Activated T-helper 1 cell treated with anti-CD3 and anti-CD28 coated beads, Interleukin-12 subunit alpha, Interleukin-12 subunit beta, Interleukin-2, Interleukin-4 antibody, amounts not matched to agents 30 ng/mL and 10 ng/mL and 1 ng/mL, durations not matched to agents 14 hours and 24 hours and 36 hours (primary cell): ENCODE measurements around the gene MATCAP1. TPM values are rescaled to one million over a fixed set of nuclear protein-coding genes. Genes with fewer than 3 reads are reported as not detected.

Experiments used
- DNase-seq: peaks from one replicate; pipeline ENCODE4 v3.0.0; 2021; ENCODE audit warnings: low spot score
- H3K27ac Mint-ChIP-seq: one replicate; pipeline ENCODE4 v1.8.0; 2021; ENCODE audit warnings: mild to moderate bottlenecking, mixed read lengths
- H3K27me3 Mint-ChIP-seq: one replicate; pipeline ENCODE4 v1.8.0; 2022; ENCODE audit warnings: mild to moderate bottlenecking, moderate library complexity, mixed read lengths; ENCODE audit not compliant: insufficient read depth
- H3K36me3 Mint-ChIP-seq: one replicate; pipeline ENCODE4 v1.8.0; 2021; ENCODE audit warnings: low read depth, mixed read lengths
- H3K4me1 Mint-ChIP-seq: one replicate; pipeline ENCODE4 v1.8.0; 2021; ENCODE audit warnings: low read depth, mixed read lengths
- H3K4me3 Mint-ChIP-seq: one replicate; pipeline ENCODE4 v1.8.0; 2021; ENCODE audit warnings: mild to moderate bottlenecking, moderate library complexity, mixed read lengths
- H3K9me3 Mint-ChIP-seq: one replicate; pipeline ENCODE4 v1.8.0; 2021; ENCODE audit warnings: mixed read lengths
- intact Hi-C: fragments of 100-400 bp; cut with micrococcal nuclease; formaldehyde crosslinking; loops from one replicate; pipeline ENCODE4 v1.15.1; 2024
- total RNA-seq: library from RNA; stranded (reverse); gene quantifications from 2 replicates; pipeline ENCODE4 v1.2.3, GENCODE V29; 2022

The MATCAP1 gene
- total RNA-seq, 1 donor from 2014 or later = 48.2 TPM

DNA sequence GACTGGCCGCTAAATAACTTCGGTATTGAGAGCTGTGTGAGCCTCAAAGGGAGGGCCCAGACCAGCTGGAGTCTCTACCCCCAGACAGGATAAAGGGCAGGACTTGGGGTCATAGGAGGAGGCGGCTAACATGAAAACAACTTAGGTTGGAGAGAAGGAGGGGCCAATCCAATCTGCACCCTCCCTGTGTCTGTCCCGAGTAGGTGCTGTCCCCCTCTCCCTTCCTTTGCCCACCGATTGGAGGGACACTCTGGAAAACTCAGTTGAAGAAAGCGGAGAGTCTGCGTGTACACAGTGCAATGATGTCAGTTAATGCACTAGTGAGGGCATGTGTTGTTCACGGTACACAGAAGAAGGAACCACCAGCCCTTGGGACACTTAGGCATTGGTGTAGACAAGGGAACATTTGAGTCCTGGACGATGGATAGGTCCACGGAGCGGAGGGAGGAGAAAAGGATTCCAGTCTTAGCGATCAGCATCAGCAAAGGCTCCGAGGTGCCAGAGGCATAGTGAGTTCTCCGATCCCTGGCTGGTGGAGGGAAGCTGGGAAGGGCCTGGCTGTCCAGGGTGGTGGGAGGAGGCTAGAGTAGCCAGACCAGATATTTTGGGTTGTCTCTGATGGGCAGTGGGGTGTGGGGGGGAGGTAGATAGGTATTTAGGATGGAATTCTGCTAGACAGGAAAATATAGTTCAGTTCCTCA, 12.7 kb downstream of the MATCAP1 start:
- peaks cover 76% of the 10 kb centered on the region for H3K4me1 Mint-ChIP-seq
- H3K9me3 Mint-ChIP-seq = no peaks in the 10 kb centered on the region
- H3K4me3 Mint-ChIP-seq = peak overlapping the region; percentile 89
- H3K27me3 Mint-ChIP-seq = peaks cover 6% of the 10 kb centered on the region
- intact Hi-C loops = loop anchor here (1.0 kb wide), 3 partner anchors 7 to 12 kb away; partner anchors contain the start of genes FBXL8, MATCAP1 and TRADD
- H3K27ac Mint-ChIP-seq = peak overlapping the region; percentile 87
- peaks cover 22% of the 10 kb centered on the region for H3K36me3 Mint-ChIP-seq
- no peak for DNase-seq

GRCh38 chr16:67170168-67170948, 13.4 kb downstream of the MATCAP1 start, which contains the start of gene NOL3:
Gene NOL3 (plus strand): TSS chr16:67170538.
- H3K27me3 Mint-ChIP-seq = peaks cover 8% of the 10 kb centered on the region
- peak within 1 kb of the TSS; percentile 89 for H3K4me3 Mint-ChIP-seq
- peak; percentile 70 for DNase-seq
- peaks cover 16% of the 10 kb centered on the region for H3K36me3 Mint-ChIP-seq
- H3K27ac Mint-ChIP-seq = peak within 1 kb of the TSS; percentile 88
- intact Hi-C loops = loop anchor here (1.0 kb wide), 3 partner anchors 8 to 13 kb away; partner anchors contain the start of genes FBXL8, MATCAP1 and TRADD
- no peaks in the 10 kb centered on the region for H3K9me3 Mint-ChIP-seq
- H3K4me1 Mint-ChIP-seq = peaks cover 69% of the 10 kb centered on the region

GRCh38 chr16:67169642-67170167, 14.1 kb downstream of the MATCAP1 start:
- Mint-ChIP-seq H3K9me3 (no peaks in the 10 kb centered on the region), H3K27me3 (peaks cover 14% of the 10 kb centered on the region), H3K36me3 (peaks cover 15% of the 10 kb centered on the region), H3K27ac (peak overlapping the region; percentile 88), H3K4me3 (peak overlapping the region; percentile 89), H3K4me1 (peaks cover 66% of the 10 kb centered on the region)
- DNase-seq = no peak
- intact Hi-C loops = loop anchor here (1.0 kb wide), 3 partner anchors 9 to 14 kb away; partner anchors contain the start of genes FBXL8, MATCAP1 and TRADD

- peaks cover 15% of the 10 kb centered on the region for H3K36me3 Mint-ChIP-seq
- H3K4me1 Mint-ChIP-seq = peaks cover 66% of the 10 kb centered on the region
- H3K27ac Mint-ChIP-seq = no peak overlapping the region
- intact Hi-C loops = no loop called here
- no peak for DNase-seq
- no peaks in the 10 kb centered on the region for H3K9me3 Mint-ChIP-seq
- peak overlapping the region; percentile 89 for H3K4me3 Mint-ChIP-seq
- peaks cover 14% of the 10 kb centered on the region for H3K27me3 Mint-ChIP-seq
Measured at GRCh38 chr16:67169011-67169451, 14.7 kb downstream of the MATCAP1 start.

GRCh38 chr16:67167588-67167987, 16.2 kb downstream of the MATCAP1 start:
- DNase-seq = no peak
- H3K4me3 Mint-ChIP-seq = no peak overlapping the region
- no peak overlapping the region for H3K27ac Mint-ChIP-seq
- no peaks in the 10 kb centered on the region for H3K9me3 Mint-ChIP-seq
- H3K4me1 Mint-ChIP-seq = peaks cover 52% of the 10 kb centered on the region
- intact Hi-C loops = no loop called here
- peaks cover 9% of the 10 kb centered on the region for H3K36me3 Mint-ChIP-seq
- H3K27me3 Mint-ChIP-seq = peaks cover 14% of the 10 kb centered on the region

DNA sequence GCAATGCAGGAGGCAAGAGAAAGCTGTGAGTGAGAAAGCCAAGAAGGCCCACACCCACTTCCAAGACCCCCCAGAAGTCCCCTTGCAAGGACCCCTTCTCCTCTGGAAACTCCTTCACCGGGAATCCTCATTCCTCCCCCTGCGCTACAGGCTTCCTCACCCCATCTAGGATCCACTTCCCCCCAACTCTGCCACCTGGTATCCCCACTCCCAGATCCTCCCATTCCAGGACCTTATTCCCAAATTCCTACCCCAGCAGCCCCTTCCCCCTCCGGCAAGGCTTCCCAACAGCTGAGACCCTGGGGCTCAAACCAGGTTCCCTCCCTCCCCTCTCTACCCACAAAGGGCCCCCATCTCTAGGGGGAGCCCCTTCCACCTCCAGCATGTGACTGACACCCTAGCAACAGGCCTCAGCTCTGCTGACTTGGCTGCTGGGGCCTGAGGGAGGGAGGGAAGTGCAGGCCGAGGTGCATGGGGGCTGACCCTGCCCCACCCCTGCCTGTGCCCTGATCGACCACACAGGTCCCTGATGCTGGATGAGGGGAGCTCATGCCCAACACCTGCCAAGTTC, 17.1 kb downstream of the MATCAP1 start:
- Mint-ChIP-seq H3K27me3 (peaks cover 14% of the 10 kb centered on the region), H3K9me3 (no peaks in the 10 kb centered on the region), H3K4me3 (peak overlapping the region; percentile 60), H3K4me1 (peaks cover 43% of the 10 kb centered on the region), H3K27ac (peak overlapping the region; percentile 48), H3K36me3 (peaks cover 7% of the 10 kb centered on the region)
- intact Hi-C loops = no loop called here
- DNase-seq = no peak

GRCh38 chr16:67166110-67166547, 17.6 kb downstream of the MATCAP1 start:
- peaks cover 14% of the 10 kb centered on the region for H3K27me3 Mint-ChIP-seq
- intact Hi-C loops = no loop called here
- H3K36me3 Mint-ChIP-seq = peaks cover 5% of the 10 kb centered on the region
- H3K27ac Mint-ChIP-seq = no peak overlapping the region
- DNase-seq = no peak
- H3K4me3 Mint-ChIP-seq = peak overlapping the region; percentile 60
- no peaks in the 10 kb centered on the region for H3K9me3 Mint-ChIP-seq
- peaks cover 38% of the 10 kb centered on the region for H3K4me1 Mint-ChIP-seq

DNA sequence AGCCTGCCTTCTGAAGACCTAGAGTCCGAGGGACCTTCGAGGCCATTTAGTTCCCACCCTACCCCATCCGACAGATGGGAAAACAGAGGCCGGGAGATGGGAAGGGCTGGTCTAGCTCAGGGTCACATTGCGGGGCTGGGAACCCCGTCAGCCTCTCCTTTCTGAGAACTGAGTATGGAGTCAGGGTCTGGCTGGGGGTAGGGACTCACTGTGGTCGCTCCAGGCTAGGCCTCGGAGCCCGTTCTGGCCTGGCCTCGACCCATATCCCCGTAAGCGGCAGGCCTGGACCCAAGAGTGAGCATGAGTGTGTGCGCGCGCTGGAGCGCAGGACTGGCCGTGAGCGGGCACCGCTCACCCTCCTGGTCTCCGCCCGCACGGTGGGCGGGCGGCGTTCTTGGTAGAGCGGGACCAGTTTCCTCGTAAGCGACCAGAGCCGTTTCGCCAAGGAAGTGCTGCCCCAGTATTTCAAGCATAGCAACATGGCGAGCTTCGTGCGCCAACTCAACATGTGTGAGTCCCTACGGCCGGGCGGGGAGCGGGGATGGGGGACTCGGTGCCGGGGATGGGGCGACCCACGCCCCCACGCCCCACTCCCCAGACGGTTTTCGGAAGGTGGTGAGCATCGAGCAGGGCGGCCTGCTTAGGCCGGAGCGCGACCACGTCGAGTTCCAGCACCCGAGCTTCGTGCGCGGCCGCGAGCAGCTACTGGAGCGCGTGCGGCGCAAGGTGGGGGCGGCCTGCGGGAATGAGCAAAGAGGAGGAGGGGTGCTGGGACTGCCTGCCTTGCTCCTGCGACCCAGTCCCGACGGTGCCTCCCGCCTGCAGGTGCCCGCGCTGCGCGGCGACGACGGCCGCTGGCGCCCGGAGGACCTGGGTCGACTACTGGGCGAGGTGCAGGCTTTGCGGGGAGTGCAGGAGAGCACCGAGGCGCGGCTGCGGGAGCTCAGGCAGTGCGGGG, 18.4 kb downstream of the MATCAP1 start:
- Mint-ChIP-seq H3K9me3 (no peaks in the 10 kb centered on the region), H3K36me3 (peaks cover 8% of the 10 kb centered on the region), H3K27ac (peak overlapping the region; percentile 47), H3K4me3 (peak overlapping the region; percentile 65), H3K4me1 (peaks cover 40% of the 10 kb centered on the region), H3K27me3 (peaks cover 16% of the 10 kb centered on the region)
- no peak for DNase-seq
- intact Hi-C loops = no loop called here

DNA sequence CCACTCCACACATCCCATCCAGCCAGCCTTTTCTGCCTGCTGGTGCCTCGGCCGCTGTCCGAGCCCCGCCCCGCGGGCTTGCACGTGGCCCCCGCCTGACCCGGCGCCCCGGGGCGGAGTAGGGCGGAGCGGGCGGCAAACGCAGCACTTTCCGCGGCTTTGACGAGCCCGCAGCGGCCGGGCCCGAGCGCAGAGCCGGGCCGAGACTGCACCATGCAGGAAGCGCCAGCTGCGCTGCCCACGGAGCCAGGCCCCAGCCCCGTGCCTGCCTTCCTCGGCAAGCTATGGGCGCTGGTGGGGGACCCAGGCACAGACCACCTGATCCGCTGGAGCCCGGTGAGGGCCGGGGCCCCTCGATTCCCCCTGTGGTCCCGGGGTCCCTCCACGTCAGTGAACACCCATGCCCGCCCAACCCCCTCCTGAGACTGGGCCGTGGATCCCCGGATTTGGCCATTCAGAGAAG, 19.1 kb downstream of the MATCAP1 start, which contains the start of gene HSF4:
Gene HSF4, plus strand, starts transcription at position 147 of the 463 bp plus-strand sequence. Its CDS starts 67 bp downstream, at position 214.
- DNase-seq = no peak
- peaks cover 16% of the 10 kb centered on the region for H3K27me3 Mint-ChIP-seq
- H3K4me3 Mint-ChIP-seq = peak within 1 kb of the TSS; percentile 66
- H3K27ac Mint-ChIP-seq = peak within 1 kb of the TSS; percentile 52
- H3K36me3 Mint-ChIP-seq = peaks cover 8% of the 10 kb centered on the region
- peaks cover 36% of the 10 kb centered on the region for H3K4me1 Mint-ChIP-seq
- no peaks in the 10 kb centered on the region for H3K9me3 Mint-ChIP-seq
- intact Hi-C loops = no loop called here

DNA sequence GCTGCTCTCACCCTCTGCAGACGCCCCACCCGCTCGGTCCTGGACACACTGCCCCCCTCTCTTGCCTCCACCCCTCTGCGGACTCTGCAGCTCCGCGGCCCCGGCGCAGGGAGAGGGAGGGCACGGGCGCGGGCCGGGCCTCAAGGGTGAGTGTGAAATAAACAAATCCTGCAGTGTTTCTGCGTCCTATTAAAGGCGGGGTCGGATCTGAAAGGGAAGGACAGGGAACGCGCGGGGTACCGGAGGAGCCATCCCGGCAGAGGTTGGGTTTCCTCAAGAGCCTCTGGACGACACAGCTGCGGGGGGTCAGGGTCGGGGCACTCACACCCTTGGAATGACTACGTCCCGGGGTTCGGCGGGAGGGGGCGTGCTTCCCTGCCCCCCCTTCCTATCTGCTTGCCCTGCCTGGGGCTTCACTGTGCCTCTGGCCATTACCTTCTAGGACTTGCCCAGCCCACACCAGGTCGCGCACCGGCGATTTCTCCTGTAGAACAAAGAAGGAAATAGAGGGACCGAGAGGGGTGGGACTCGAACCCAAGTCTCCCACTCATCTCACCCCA, 19.7 kb downstream of the MATCAP1 start:
- peaks cover 16% of the 10 kb centered on the region for H3K27me3 Mint-ChIP-seq
- H3K36me3 Mint-ChIP-seq = peaks cover 8% of the 10 kb centered on the region
- no peaks in the 10 kb centered on the region for H3K9me3 Mint-ChIP-seq
- peak overlapping the region; percentile 52 for H3K27ac Mint-ChIP-seq
- H3K4me3 Mint-ChIP-seq = peak overlapping the region; percentile 66
- intact Hi-C loops = no loop called here
- no peak for DNase-seq
- H3K4me1 Mint-ChIP-seq = peaks cover 34% of the 10 kb centered on the region

- intact Hi-C loops = no loop called here
- DNase-seq = peak; percentile 70
- peaks cover 7% of the 10 kb centered on the region for H3K36me3 Mint-ChIP-seq
- H3K9me3 Mint-ChIP-seq = no peaks in the 10 kb centered on the region
- H3K4me1 Mint-ChIP-seq = peaks cover 33% of the 10 kb centered on the region
- peak overlapping the region; percentile 52 for H3K27ac Mint-ChIP-seq
- peaks cover 16% of the 10 kb centered on the region for H3K27me3 Mint-ChIP-seq
- H3K4me3 Mint-ChIP-seq = peak overlapping the region; percentile 66
Measured at GRCh38 chr16:67163164-67163998, 20.4 kb downstream of the MATCAP1 start.
